Measurements from ENCODE around the gene C7orf25. TPM values are rescaled to one million over a fixed set of nuclear protein-coding genes. Genes with fewer than 3 reads are reported as not detected.
A peak's percentile ranks its signal among the peaks of the same experiment; 100 is the strongest.

C7orf25 gene
- total RNA-seq, 1 donor from 2014 or later = 8.1 TPM

DNA sequence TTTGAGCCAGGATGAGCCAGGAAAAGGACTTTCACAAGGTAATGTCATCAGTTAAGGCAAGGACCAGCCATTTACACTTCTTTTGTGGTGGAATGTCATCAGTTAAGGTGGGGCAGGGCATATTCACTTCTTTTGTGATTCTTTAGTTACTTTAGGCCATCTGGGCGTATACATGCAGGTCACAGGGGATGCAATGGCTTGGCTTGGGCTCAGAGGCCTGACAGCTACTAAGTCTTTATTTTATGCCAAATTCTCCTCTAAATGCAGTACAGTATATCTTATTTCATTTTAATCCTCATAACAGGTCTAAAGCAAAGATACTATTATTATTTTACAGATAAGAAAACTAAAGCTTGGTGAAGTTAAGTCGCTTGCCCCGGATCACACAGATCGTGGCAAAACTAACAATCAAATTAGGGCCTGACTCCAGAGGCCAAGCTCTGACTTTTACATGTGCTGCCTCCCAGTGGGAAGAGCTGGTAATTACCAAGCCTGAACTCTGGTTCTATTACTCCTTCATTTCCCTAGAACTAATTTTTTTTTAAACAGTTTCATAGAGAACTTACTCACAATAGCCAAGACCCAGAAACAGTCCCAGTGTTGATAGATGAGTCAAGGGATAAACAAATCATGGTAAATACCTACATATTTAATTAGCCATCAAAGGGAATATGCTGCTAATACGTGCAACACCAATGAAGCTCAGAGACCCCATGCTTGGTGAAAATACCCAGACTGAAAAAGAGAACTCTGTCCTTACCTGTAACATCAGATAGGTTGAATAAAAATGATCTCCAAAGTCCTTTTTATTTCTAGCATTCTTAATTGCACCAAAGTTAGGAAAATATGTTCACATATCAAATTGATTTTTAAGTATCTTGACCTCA is 35.4 kb downstream of the C7orf25 start:
- Mint-ChIP-seq H3K9me3 (no peaks in the 10 kb centered on the region), H3K36me3 (no peaks in the 10 kb centered on the region), H3K27me3 (no peaks in the 10 kb centered on the region), H3K27ac (no peak overlapping the region), H3K4me1 (ENCODE audit: unreplicated experiment) (no peaks in the 10 kb centered on the region), H3K4me3 (no peak overlapping the region)
- TF ChIP-seq, protein P1, sequence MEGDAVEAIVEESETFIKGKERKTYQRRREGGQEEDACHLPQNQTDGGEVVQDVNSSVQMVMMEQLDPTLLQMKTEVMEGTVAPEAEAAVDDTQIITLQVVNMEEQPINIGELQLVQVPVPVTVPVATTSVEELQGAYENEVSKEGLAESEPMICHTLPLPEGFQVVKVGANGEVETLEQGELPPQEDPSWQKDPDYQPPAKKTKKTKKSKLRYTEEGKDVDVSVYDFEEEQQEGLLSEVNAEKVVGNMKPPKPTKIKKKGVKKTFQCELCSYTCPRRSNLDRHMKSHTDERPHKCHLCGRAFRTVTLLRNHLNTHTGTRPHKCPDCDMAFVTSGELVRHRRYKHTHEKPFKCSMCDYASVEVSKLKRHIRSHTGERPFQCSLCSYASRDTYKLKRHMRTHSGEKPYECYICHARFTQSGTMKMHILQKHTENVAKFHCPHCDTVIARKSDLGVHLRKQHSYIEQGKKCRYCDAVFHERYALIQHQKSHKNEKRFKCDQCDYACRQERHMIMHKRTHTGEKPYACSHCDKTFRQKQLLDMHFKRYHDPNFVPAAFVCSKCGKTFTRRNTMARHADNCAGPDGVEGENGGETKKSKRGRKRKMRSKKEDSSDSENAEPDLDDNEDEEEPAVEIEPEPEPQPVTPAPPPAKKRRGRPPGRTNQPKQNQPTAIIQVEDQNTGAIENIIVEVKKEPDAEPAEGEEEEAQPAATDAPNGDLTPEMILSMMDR (conservative IDR thresholded peaks at IDR 0.05) = peak; percentile 89
- no peak for DNase-seq (ENCODE audit: extremely low spot score, unreplicated experiment)

DNA sequence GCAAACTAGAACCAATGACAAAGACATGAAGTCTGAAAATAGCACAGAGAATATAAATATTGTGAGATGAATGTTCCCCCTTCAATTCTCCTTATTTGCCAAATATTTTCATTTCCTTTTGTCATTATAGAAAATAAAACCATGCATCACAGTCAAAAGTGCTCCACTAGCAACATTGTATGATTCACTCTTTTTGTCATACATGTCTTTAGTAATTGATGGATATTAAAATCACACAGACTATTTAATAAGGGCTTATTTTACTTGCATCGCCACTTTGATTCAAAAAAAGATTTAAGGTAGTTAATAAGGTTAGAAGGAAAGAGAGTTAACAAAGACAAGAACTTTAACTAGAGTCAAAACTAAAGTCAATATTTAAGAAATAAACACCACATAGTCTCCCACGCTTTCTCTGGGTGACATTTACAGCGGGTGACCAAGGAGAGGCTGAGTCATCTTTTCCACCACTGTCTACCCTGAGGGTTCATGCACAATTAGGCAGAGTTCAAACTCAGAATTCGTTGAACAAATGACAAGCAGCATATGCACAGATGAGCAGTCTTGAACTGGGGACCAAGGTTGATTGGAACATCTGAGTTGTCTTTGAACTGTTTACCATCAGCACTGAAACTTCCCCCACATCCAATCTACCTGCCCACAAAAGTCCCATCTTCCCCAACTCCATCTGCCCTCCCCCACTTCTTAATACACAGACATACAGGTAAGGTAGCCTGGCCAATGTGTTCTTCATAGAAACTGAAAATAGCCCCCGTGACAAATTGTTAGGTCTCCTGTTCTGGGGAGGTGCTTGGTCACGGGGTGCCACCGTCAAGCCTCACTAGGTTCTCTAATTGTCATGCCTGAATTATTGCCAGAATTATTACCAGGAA is 42.5 kb downstream of the C7orf25 start:
- H3K27ac Mint-ChIP-seq = no peak overlapping the region
- no peak for DNase-seq (ENCODE audit: extremely low spot score, unreplicated experiment)
- peaks cover 6% of the 10 kb centered on the region for H3K4me1 Mint-ChIP-seq (ENCODE audit: unreplicated experiment)
- no peaks in the 10 kb centered on the region for H3K36me3 Mint-ChIP-seq
- H3K9me3 Mint-ChIP-seq = peaks cover 12% of the 10 kb centered on the region
- H3K27me3 Mint-ChIP-seq = no peaks in the 10 kb centered on the region
- TF ChIP-seq, protein P1 (conservative IDR thresholded peaks at IDR 0.05) = no peak
- H3K4me3 Mint-ChIP-seq = no peak overlapping the region

DNA sequence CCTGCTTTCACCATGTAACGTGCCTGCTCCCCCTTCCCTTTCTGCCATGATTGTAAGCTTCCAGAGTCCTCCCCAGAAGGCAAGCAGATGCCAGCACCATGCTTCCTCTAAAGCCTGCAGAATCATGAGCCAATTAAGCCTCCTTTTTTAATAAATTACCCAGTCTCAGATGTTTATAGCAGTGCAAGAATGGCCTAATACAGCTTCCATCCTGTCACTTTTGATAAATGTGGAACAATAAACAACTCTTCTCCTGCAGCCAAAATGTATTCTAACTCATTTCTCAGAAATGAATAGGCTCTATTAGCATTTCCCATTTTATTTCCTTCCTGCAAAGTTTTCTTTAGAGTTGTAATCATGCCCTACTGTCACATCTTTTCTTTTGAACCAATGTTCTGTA is 43.4 kb downstream of the C7orf25 start:
- TF ChIP-seq, protein P1 (conservative IDR thresholded peaks at IDR 0.05) = no peak
- Mint-ChIP-seq H3K27me3 (peaks cover 3% of the 10 kb centered on the region), H3K27ac (no peak overlapping the region), H3K4me1 (ENCODE audit: unreplicated experiment) (peaks cover 6% of the 10 kb centered on the region), H3K36me3 (no peaks in the 10 kb centered on the region), H3K9me3 (peaks cover 12% of the 10 kb centered on the region), H3K4me3 (no peak overlapping the region)
- no peak for DNase-seq (ENCODE audit: extremely low spot score, unreplicated experiment)

Other genes with a start within 250 kb of the C7orf25 start
- 83.6 and 99.3 TPM in 2 replicates for gene PSMA2, start 20.1 kb upstream of the C7orf25 start, total RNA-seq (ENCODE audit: low replicate concordance)
- gene MRPL32, start 20.3 kb upstream of the C7orf25 start, total RNA-seq (ENCODE audit: low replicate concordance) = 57.6 and 62.8 TPM in 2 replicates
- gene HECW1, start 200.6 kb upstream of the C7orf25 start, total RNA-seq (ENCODE audit: low replicate concordance) = 0.90 and 1.4 TPM in 2 replicates

All from type B pancreatic cell (in vitro differentiated cells).